Activated CD4-positive, CD25-positive, alpha-beta regulatory T cell treated with anti-CD3 and anti-CD28 coated beads, Interleukin-2, amount 50 U/mL, for 16 hours (primary cell): ENCODE measurements around the gene AFM.
"Not testable (repeated sequence)": the region's sequence is repeated elsewhere in the genome, so short reads cannot be mapped to it uniquely, and the experiment has no call there.

Experiments
- DNase-seq: peaks from one replicate; pipeline ENCODE4 v3.0.0-alpha.2; 2020; ENCODE audit warnings: low read depth, low spot score

Gene AFM

GRCh38 chr4:73501664-73502265, 20.2 kb downstream of the AFM start:
- no peak for DNase-seq

DNA sequence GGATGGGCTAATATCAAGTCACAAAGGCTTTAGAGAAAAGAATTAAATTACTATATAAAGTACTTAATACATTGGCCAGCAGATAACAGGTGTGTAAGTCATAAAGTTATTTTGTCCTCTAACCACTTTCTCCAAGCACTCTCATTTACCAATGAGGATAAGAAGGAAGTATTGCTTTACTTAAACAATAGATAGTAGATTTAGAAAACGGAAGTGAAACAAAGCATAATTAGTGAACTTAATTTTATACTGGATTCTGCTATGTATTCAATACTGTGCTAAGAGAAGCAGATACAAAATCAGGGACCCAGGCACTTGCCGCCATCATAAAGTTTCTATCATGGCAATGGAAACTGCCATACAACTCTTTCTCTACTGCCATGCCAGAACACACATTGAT, 24.0 kb downstream of the AFM start:
- DNase-seq: no peak

DNA sequence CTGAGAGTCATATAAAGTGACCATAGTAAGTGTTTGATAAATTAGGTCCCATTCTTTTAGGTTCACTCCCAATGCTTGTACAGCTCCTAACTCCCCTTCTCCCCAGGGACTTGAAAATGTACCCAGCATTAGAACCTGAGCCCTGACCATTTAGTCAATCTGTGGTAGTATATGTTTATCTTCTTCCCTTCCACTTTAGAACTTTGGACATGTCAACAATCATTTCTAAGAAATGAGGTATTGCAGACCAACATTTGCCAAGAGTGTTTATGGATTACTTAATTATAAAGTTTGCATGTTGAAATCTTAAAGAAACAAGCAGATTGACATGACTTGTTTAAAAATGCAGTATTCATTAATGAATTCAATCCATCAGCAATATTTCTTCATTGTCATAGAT, 26.0 kb downstream of the AFM start:
- DNase-seq: no peak

DNA sequence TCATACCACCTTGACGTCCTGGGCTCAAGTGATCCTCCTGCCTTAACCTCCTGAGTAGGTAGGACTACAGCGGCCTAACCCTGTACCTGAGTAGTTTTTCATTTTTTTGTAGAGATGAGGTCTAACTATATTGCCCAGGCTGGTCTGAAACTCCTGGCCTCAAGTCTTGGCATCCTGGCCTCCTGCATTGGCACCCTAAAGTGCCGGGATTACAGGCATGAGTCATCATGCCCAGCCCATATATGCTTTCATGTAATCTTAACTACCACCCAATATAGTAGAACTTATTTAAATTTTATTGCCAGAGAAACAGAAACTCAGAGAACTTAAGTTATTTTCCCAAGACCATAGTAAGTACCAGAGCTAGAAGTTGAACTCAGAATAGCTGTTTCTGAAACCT, 27.1 kb downstream of the AFM start:
- DNase-seq: no peak

- no peak for DNase-seq
These were observed 36.8 kb downstream of the AFM start for GRCh38 chr4:73518340-73518739.

DNA sequence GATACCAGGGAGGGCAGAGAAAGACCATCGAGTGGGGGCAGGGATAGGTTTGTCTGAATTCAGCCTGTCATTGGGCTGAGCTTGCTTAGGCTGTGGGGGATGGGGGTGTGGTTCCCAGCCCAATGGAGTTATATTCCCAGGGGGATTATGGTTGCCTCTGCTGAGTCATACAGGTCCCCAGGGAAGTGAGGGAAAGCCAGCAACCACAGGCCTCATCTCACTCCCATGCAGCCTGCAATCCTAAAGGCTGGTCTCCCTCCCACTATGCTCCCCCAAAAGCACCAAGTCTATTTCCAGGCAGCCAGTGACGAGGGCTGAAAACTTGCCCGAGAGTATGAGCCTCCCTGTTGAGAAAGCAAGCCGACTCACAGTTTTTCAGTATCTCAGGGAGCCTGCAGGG, 39.3 kb downstream of the AFM start:
- no peak for DNase-seq

- DNase-seq: no peak
These were observed 41.6 kb downstream of the AFM start for GRCh38 chr4:73523126-73523525.

GRCh38 chr4:73525611-73526010, 44.1 kb downstream of the AFM start:
- DNase-seq: no peak

DNA sequence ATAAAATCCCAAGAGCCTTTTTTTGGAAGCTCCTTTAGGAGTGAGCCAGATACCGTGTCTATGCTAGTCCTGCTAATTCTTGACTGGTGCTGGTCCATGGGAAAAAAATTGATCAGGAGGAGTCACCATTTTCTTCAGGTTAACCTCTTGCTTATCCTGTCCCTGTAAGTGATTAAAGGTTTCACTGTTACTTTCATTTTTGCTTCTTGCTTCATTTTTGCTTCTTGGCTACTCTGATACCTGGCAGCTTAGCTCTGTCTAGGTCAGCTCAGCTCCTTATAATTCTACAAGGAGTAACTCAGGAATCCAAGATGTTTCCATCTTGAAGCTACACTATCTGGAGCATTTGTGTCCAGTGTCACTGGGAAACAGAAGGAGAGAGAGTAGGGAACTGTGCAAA, 45.7 kb downstream of the AFM start:
- DNase-seq: no peak

GRCh38 chr4:73528171-73528570, 46.6 kb downstream of the AFM start:
- DNase-seq: no peak

GRCh38 chr4:73533515-73534422, 52.2 kb downstream of the AFM start:
- DNase-seq: no peak

DNA sequence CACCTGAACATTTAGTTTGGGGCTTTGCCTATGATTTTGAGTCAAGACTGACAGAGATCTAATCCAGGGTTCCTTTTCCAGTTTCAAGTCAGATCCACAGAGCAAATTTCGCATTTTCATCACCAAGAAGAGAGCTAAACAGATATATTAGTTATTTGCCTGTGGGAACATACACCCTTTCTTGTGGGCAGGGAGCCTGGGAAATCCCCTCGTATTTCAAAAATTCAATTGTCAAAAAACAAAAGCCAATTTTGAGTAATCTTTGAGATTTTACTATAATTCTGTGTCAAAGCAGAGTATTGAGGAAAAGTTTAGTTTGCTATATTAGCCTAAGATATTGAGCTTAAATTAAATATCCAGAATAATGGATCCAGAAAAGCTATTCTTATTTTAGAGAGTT, 56.6 kb downstream of the AFM start:
- DNase-seq: no peak

DNA sequence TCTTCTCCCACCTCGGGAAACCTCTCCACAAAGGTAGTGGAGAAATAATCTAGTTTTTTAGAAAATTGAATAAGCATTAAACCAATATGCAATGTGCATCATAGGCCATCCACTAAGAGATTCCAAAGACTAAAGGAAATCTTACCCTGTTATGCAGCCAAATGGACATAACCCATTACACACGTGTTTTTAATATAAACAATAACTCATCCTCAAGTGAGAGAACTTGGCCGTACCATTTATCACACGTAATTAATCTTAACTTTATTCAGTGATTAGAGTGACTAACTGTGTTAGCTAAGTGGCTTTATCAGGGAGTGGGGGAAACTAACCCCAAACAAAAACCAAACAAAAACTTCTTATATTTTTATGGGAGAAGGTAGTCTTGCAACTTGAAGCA, 57.8 kb downstream of the AFM start:
- no peak for DNase-seq

DNA sequence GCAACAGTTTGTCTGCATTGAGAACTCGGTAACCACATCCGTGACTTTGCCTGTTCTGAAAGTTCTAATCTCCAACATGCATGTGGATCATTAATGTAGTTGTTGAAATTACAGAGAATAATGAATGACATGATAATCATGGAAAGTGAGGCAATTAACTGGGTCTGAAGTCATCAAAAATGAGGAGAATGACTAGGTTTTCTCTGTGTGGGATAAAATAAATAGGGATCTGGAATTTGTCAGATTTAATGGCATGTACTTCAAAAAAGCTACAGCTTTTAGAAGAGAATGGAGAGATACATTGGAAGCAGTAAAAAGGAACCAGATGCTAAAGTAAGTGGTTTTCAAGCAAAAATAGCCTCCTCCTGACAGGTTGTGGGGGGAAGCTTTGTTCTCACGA, 59.3 kb downstream of the AFM start:
- DNase-seq: no peak

- no peak for DNase-seq
These were observed 59.7 kb downstream of the AFM start for GRCh38 chr4:73541251-73541650.

DNA sequence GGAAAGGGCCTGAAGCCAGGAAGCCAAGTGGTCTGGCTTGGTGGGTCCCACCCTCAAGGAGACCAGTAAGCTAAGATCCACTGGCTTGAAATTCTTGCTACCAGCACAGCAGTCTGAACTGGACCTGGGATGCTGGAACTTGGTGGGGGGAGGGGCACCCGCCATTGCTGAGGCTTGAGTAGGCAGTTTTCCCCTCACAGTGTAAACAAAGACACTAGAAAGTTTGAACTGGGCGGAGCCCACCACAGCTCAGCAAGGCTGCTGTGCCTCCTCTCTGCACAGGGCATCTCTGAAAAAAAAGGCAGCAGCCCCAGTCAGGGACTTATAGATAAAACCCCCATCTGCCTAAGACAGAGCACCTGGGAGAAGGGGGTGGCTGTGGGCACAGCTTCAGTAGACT, 63.1 kb downstream of the AFM start:
- DNase-seq: no peak

GRCh38 chr4:73550865-73551264, 69.3 kb downstream of the AFM start:
- DNase-seq: not testable (repeated sequence)
